Adrenal gland (tissue), 12 donors: Measurements from ENCODE around the gene HRAS. TPM values are rescaled to one million over a fixed set of nuclear protein-coding genes. Genes with fewer than 3 reads are reported as not detected.

Experiments
- DNase-seq, 7 donors: peaks; one replicate each; pipeline ENCODE4 v3.0.0-alpha.2; 2019 to 2020
- H3K27ac ChIP-seq, 5 donors: fragments of 200-600 bp; sonication (generic) in 4 of 5; 1 replicate in 3 of 5; 2 replicates in 2 of 5; pipeline versions ENCODE4 v1.5.1 to v1.8.0; 2016 to 2020; ENCODE audit warnings: mild to moderate bottlenecking in 1 of 5
- H3K27me3 ChIP-seq: fragments of 200-600 bp; 2 replicates; pipeline ENCODE4 v1.8.0; 2021
- H3K36me3 ChIP-seq, 2 donors: fragments of 200-600 bp; replicated peaks in 1 of 2; 1 replicate in 1 of 2; 2 replicates in 1 of 2; pipeline versions ENCODE4 v1.5.1 to v1.8.0; 2018 to 2022
- H3K4me1 ChIP-seq, 2 donors: fragments of 200-600 bp; replicated peaks in 1 of 2; 1 replicate in 1 of 2; 2 replicates in 1 of 2; pipeline versions ENCODE4 v1.5.1 to v1.8.0; 2018 to 2021
- H3K4me3 ChIP-seq, 4 donors: fragments of 200-600 bp; sonication (generic) in 3 of 4; one replicate each; pipeline ENCODE4 v1.5.1; 2016 to 2018
- H3K9me3 ChIP-seq, 3 donors: fragments of 200-600 bp; sonication (generic) in 1 of 3; replicated peaks in 1 of 3; 1 replicate in 2 of 3; 2 replicates in 1 of 3; pipeline versions ENCODE4 v1.5.1 to v1.8.0; 2016 to 2021
- CTCF ChIP-seq, 6 experiments: fragments of 450-650 bp in 4 of 6; fragments of 200-600 bp in 2 of 6; sonication (generic) in 1 of 6; IDR thresholded peaks; 1 replicate in 5 of 6; 2 replicates in 1 of 6; pipeline versions ENCODE4 v1.5.1 to v1.8.0; 2016 to 2021; ENCODE audit warnings: antibody characterized with exemption in 6 of 6, mild to moderate bottlenecking in 2 of 6, moderate library complexity in 1 of 6
- POLR2A ChIP-seq, 2 donors: fragments of 450-650 bp; IDR thresholded peaks; one replicate each; pipeline ENCODE4 v1.6.1; 2017; ENCODE audit warnings: antibody characterized with exemption in 2 of 2, mild to moderate bottlenecking in 2 of 2, moderate library complexity in 1 of 2
- WGBS, 4 donors: extraction: QIAGEN DNeasy Blood & Tissue Kit in 2 of 4; methylation state at CpG; one replicate each; pipeline versions ENCODE4 v1.1.5 to v1.1.7; 2013 to 2017; 5-methylcytosine and 5-hydroxymethylcytosine counted together
- intact Hi-C, 2 donors: fragments of 100-400 bp; cut with DNase I; formaldehyde crosslinking; loops; one replicate each; pipeline versions ENCODE4 v1.14.1 to v1.15.0; 2022 to 2023
- polyA plus RNA-seq, 3 donors: library from polyadenylated mRNA; stranded (reverse); fragments of 200-250 nt in 2 of 3; fragments of 350-450 nt in 1 of 3; fragmentation: Illumina TruSeq in 1 of 3; extraction: RNeasy Lipid Tissue Mini Kit (QIAGEN cat#74804) in 1 of 3; gene quantifications; one replicate each; pipeline ENCODE4 v1.2.3, GENCODE V29; 2013 to 2014
- total RNA-seq, 9 donors: library from RNA; depleted of rRNA in 4 of 9; stranded (reverse); fragments of >200 nt in 4 of 9; fragments of 120-200 nt in 1 of 9; fragmentation: NEBNext Ultra II Directional in 1 of 9; extraction: Animal tissue kit (Norgen Biotek cat#: 25700) in 1 of 9; gene quantifications; one replicate each; pipeline versions ENCODE4 v1.1.0 to v1.2.4, GENCODE V29; 2013 to 2023
- donor health status: healthy with polysubstance abuse.
- donor health status: Bipolar disorder and iron deficiency.
- donor health status: DM: yes; HTN: yes; CAD: no.
- donor health status: DM: no; HTN: no; CAD: no.
- donor health status: DM: no; HTN: no; CAD: no.
- donor health status: DM: yes; HTN: yes; CAD: no.

Gene HRAS
- total and polyA plus RNA-seq, 12 donors = 10.8 to 190 (median 39.0) TPM

- no peak for DNase-seq
- no peak for TF ChIP-seq CTCF (IDR thresholded peaks at IDR 0.05)
- no peak for TF ChIP-seq POLR2A (IDR thresholded peaks at IDR 0.05)
- 82 to 89% (median 82%) methylated on average over 9 to 22 of the region's 22 CpGs for WGBS, 4 donors
- Histone ChIP-seq H3K27me3 (peaks cover 24% of the 10 kb centered on the region), H3K4me3 (no peak overlapping the region), H3K27ac (no peak overlapping the region), H3K9me3 (no peaks in the 10 kb centered on the region), H3K4me1 (peaks cover 11 to 28% of the 10 kb centered on the region in 2 donors), H3K36me3 (no peaks in the 10 kb centered on the region)
- intact Hi-C loops = loop anchor here (5.0 to 10.0 kb wide), 2 partner anchors 56 to 168 kb away; no protein-coding TSS in a partner anchor
These were observed 21.4 kb upstream of the HRAS start for GRCh38 chr11:556662-557256.

GRCh38 chr11:555780-556661 lies 20.6 kb upstream of the HRAS start:
- TF ChIP-seq POLR2A (IDR thresholded peaks at IDR 0.05) = no peak
- no peak for TF ChIP-seq CTCF (IDR thresholded peaks at IDR 0.05)
- DNase-seq = no peak
- H3K9me3 ChIP-seq = no peaks in the 10 kb centered on the region
- no peaks in the 10 kb centered on the region for H3K36me3 ChIP-seq
- intact Hi-C loops = loop anchor here (5.0 to 10.0 kb wide), 2 partner anchors 56 to 169 kb away; no protein-coding TSS in a partner anchor
- H3K4me1 ChIP-seq = peaks cover 5 to 21% of the 10 kb centered on the region in 2 donors
- peaks cover 24% of the 10 kb centered on the region for H3K27me3 ChIP-seq
- H3K27ac ChIP-seq = no peak overlapping the region
- WGBS, 4 donors = 9 to 80% (median 29%) methylated on average over 1 to 104 of the region's 104 CpGs
- peak overlapping the region in 1 of 4 donors; percentile 41 for H3K4me3 ChIP-seq

- H3K27me3 ChIP-seq = peaks cover 24% of the 10 kb centered on the region
- H3K4me3 ChIP-seq = peak overlapping the region in 1 of 4 donors; percentile 41
- TF ChIP-seq CTCF (IDR thresholded peaks at IDR 0.05) (no peak), POLR2A (IDR thresholded peaks at IDR 0.05) (no peak)
- H3K4me1 ChIP-seq = peaks cover 5 to 18% of the 10 kb centered on the region in 2 donors
- intact Hi-C loops = loop anchor here (5.0 to 10.0 kb wide), 2 partner anchors 57 to 169 kb away; no protein-coding TSS in a partner anchor
- no peaks in the 10 kb centered on the region for H3K9me3 ChIP-seq
- 0 to 3% (median 2%) methylated on average over 7 to 57 of the region's 57 CpGs for WGBS, 4 donors
- DNase-seq = no peak
- H3K27ac ChIP-seq = no peak overlapping the region
- H3K36me3 ChIP-seq = no peaks in the 10 kb centered on the region
These were observed 19.9 kb upstream of the HRAS start for GRCh38 chr11:555227-555779.
